Measurements from ENCODE around the gene UBALD1. TPM values are rescaled to one million over a fixed set of nuclear protein-coding genes. Genes with fewer than 3 reads are reported as not detected.
A peak's percentile ranks its signal among the peaks of the same experiment; 100 is the strongest.

Gene UBALD1
- total RNA-seq (10 to 100 TPM; 26.0 to 27.4 TPM), polyA plus RNA-seq (1 to 10 TPM; 2.5 to 3.9 (median 2.7) TPM), total RNA-seq (2.5 to 16.3 (median 15.1) reads per million in 6 experiments)

DNA sequence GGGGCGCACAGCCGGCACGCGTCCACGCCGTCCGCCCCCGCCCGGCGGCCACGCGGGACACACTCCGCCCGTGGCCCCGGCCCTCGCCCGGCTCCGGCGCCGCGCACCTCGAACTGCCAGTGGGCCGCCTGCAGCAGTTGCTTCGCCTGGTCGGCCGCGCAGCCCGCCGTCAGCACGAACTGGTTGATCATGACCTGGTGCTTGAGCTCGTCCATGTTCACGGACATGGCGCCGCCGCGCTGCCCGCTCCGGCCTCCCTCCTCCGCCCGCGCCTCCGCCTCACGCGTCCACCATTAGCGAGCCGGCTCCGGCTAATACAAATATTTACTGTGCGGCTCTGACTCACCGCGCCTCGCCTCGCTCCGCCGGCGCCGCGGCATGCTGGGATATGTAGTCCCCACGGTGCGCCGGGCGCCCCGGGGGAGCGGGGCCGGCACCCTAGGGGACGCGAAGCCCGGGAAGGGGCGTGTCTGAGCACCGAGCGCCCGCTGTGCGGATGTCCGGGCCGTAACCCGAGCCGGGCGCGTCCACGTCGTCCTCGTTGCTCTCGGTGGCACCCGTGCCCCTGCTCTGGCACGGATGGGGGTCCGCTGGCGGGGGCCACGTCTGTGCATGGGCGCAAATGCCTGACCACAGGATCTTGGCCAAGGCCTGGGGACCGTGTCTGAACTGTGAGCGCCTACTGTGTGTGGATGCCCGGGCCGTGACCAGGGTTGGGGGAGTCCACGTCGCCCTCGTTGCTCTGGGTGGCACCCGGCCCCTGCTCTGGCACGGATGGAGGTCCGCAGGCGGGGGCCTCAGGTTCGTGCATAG lies at the start of gene UBALD1:
Gene UBALD1, minus strand, starts transcription at position 318 of the 813 bp plus-strand sequence. Its CDS starts 91 bp downstream, at position 227.
- DNase-seq (peak; percentile 51 to 82 (median 62)), ATAC-seq (peak; percentile 19 to 54)
- POLR2A ChIA-PET = interaction anchor here (0.5 to 3.1 kb wide), 9 partner anchors 9 to 495 kb away, joined by 3 to 33 read pairs (median 3); partner anchors contain the start of gene MGRN1
- H3K27me3 Mint-ChIP-seq = no peaks in the 10 kb centered on the region
- peak within 1 kb of the TSS; percentile 95 to 100 (median 99) for H3K27ac Mint-ChIP-seq
- peak within 1 kb of the TSS; percentile 92 to 99 (median 95) for H3K4me3 Mint-ChIP-seq
- H3K4me1 Mint-ChIP-seq = peaks cover 11 to 50% (median 41%) of the 10 kb centered on the region in 4 donors
- H3K36me3 Mint-ChIP-seq = no peaks in the 10 kb centered on the region
- no peaks in the 10 kb centered on the region for H3K9me3 Mint-ChIP-seq

DNA sequence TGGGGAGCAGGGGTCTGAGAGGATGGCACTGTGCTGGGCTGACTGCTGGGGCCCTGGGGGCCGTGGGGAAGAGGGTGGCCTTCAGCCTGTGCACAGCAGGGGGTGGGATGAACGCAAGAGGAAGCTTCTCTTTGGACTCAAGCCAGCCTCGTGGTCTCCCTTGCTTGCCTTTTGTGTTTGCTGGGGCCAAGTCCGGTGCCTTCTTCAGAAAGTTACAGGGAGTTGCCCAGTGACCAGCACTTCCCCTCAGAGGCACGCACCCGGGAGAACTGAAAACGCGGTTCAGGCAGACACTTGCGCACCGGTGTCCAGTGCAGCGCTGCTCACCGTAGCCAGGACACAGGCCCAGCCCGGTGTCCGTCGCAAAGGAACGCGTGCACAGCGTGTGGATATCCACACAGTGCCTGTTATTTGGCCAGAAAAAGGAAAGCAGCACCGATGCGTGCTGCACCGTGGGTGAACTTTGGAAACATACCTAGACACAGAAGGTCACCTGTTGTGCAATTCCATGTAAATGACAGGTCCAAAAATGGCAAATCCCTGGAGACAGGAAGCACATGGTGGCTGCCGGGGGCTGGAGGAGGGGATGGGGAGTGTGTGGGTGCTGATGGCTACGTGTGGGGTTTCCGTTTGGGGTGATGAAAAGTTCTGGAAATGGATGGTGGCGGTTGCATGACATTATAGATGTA lies 49.2 kb upstream of the UBALD1 start:
- peak; percentile 2 to 13 for ATAC-seq
- POLR2A ChIA-PET = interaction anchor here (0.5 to 3.1 kb wide), 16 partner anchors 10 to 77 kb away, joined by 3 to 15 read pairs (median 4); partner anchors contain the start of genes NUDT16L1 and UBALD1
- H3K27me3 Mint-ChIP-seq = no peaks in the 10 kb centered on the region

GRCh38 chr16:4663465-4663776 lies 48.7 kb upstream of the UBALD1 start:
- ATAC-seq (no peak), DNase-seq (no peak)
- peaks cover 0 to 9% (median 0%) of the 10 kb centered on the region in 3 donors for H3K36me3 Mint-ChIP-seq
- H3K4me1 Mint-ChIP-seq = peaks cover 21 to 88% (median 68%) of the 10 kb centered on the region in 4 donors
- peak overlapping the region; percentile 50 to 87 (median 79) for H3K4me3 Mint-ChIP-seq
- POLR2A ChIA-PET = interaction anchor here (0.5 to 1.4 kb wide), 6 partner anchors 10 to 77 kb away, joined by 3 to 5 read pairs (median 4); no protein-coding TSS in a partner anchor
- no peaks in the 10 kb centered on the region for H3K9me3 Mint-ChIP-seq
- H3K27me3 Mint-ChIP-seq = no peaks in the 10 kb centered on the region
- peak overlapping the region; percentile 90 to 99 (median 97) for H3K27ac Mint-ChIP-seq

More for the DNA sequence above, 49.2 kb upstream of the UBALD1 start:
- Mint-ChIP-seq H3K4me3 (peak overlapping the region; percentile 65 to 87 (median 79)), H3K36me3 (peaks cover 0 to 7% (median 0%) of the 10 kb centered on the region in 3 donors), H3K9me3 (no peaks in the 10 kb centered on the region), H3K27ac (peak overlapping the region; percentile 90 to 99 (median 97)), H3K4me1 (peaks cover 21 to 83% (median 65%) of the 10 kb centered on the region in 4 donors)
- no peak for DNase-seq

DNA sequence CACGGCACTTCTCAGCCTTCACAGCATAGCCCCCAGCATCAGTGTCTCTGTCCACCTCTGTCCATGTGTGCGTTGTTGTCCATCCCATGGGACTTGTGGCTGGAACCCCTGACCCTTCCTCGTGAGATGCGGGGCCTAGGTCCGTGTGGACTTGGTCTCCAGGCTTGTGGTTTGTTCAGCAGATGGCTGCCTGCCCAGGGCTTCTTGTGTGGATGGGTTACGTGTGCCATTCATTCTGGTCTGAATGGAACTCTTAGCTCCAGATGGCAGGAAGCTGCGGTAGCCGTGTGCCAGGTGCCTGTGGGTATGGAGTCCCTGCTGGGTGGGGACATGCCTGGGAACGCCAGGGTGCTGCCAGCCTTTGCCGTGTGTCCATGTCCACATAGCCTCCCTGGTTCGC lies 47.0 kb upstream of the UBALD1 start:
- Mint-ChIP-seq H3K36me3 (peaks cover 0 to 13% (median 0%) of the 10 kb centered on the region in 3 donors), H3K9me3 (no peaks in the 10 kb centered on the region), H3K4me3 (peak overlapping the region in 8 of 10 donors; percentile 12 to 80 (median 30)), H3K4me1 (peaks cover 21 to 85% (median 68%) of the 10 kb centered on the region in 4 donors), H3K27ac (peak overlapping the region; percentile 77 to 98 (median 94)), H3K27me3 (no peaks in the 10 kb centered on the region)
- ATAC-seq (no peak), DNase-seq (no peak)
- POLR2A ChIA-PET = interaction anchor here (0.5 to 2.5 kb wide), 10 partner anchors 10 to 189 kb away, joined by 3 to 17 read pairs (median 4); partner anchors contain the start of genes MGRN1 and NUDT16L1

GRCh38 chr16:4660454-4661007 lies 45.8 kb upstream of the UBALD1 start:
- peak; percentile 49 to 67 for ATAC-seq
- POLR2A ChIA-PET = interaction anchor here (0.5 to 2.5 kb wide), 10 partner anchors 10 to 74 kb away, joined by 3 to 17 read pairs (median 4); partner anchors contain the start of genes ANKS3, DNAAF8, MGRN1 and NUDT16L1
- Mint-ChIP-seq H3K27me3 (no peaks in the 10 kb centered on the region), H3K4me1 (peaks cover 21 to 77% (median 63%) of the 10 kb centered on the region in 4 donors), H3K27ac (peak overlapping the region; percentile 79 to 98 (median 94)), H3K36me3 (peaks cover 0 to 14% (median 3%) of the 10 kb centered on the region in 3 donors), H3K9me3 (no peaks in the 10 kb centered on the region), H3K4me3 (peak overlapping the region; percentile 36 to 73 (median 59))
- DNase-seq = peak in 9 of 10 donors; percentile 57 to 86 (median 76)

- H3K9me3 Mint-ChIP-seq = no peaks in the 10 kb centered on the region
- peaks cover 19 to 69% (median 57%) of the 10 kb centered on the region in 4 donors for H3K4me1 Mint-ChIP-seq
- H3K36me3 Mint-ChIP-seq = peaks cover 0 to 16% (median 5%) of the 10 kb centered on the region in 3 donors
- DNase-seq = no peak
- POLR2A ChIA-PET = interaction anchor here (1.0 to 2.5 kb wide), 7 partner anchors 17 to 74 kb away, joined by 3 to 17 read pairs (median 7); partner anchors contain the start of genes ANKS3, DNAAF8 and NUDT16L1
- H3K4me3 Mint-ChIP-seq = peak overlapping the region in 8 of 10 donors; percentile 28 to 71 (median 50)
- H3K27ac Mint-ChIP-seq = peak overlapping the region; percentile 60 to 98 (median 94)
- no peaks in the 10 kb centered on the region for H3K27me3 Mint-ChIP-seq
- ATAC-seq = no peak
These were observed 45.0 kb upstream of the UBALD1 start for GRCh38 chr16:4659363-4660353.

DNA sequence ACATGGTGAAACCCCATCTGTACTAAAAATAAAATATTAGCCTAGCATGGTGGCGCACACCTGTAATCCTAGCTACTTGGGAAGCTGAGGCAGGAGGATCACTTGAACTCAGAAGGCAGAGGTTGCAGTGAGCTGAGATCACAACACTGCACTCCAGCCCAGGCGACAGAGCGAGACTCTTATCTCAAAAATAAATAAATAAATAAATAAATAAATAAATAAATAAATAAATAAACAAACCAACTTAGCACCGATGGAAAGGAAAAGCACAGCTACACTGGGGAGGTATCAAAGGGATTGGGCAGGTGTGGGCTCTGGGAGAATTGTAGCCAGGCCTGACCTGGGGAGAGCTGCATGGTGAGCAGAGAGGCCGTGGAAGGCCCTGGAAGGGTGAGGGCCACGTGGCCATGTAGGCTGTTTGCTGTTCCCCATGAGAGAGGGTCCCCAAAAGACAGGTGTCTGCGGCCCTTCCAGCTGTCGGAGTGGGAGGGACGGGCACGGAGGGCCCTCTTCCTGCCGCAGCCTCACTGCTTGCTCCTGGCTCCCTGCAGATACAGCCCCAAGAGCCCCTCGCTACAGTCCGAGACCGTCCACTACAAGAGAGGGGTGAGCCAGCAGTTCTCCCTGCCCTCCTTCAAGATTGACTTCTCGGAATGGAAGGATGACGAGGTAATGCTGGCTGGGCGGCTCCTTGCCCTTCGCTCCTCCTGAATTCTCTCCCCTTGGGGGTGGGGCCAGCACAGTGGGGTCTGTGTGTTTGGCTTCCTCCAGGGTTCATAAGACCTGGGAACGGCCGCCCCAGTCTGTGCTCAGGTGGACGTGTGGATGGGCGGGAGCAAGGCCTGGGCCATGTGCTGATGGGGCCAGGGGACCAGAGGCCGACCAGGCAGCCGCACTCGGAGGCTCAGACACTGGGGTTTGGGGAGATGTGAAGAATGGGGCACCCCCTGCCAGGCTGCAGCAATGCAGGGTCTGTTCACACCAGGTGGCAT lies 42.3 kb upstream of the UBALD1 start:
- ATAC-seq (no peak), DNase-seq (no peak)
- Mint-ChIP-seq H3K36me3 (peaks cover 0 to 34% (median 6%) of the 10 kb centered on the region in 3 donors), H3K9me3 (no peaks in the 10 kb centered on the region), H3K4me3 (no peak overlapping the region), H3K4me1 (peaks cover 5 to 43% (median 31%) of the 10 kb centered on the region in 4 donors), H3K27me3 (no peaks in the 10 kb centered on the region), H3K27ac (peak overlapping the region in 2 of 10 donors; percentile 40 to 57)
- POLR2A ChIA-PET = interaction anchor here (0.7 kb wide), 1 partner anchor 67 kb away, joined by 7 read pairs; no protein-coding TSS in a partner anchor

- Mint-ChIP-seq H3K27me3 (no peaks in the 10 kb centered on the region), H3K4me3 (no peak overlapping the region), H3K27ac (peak overlapping the region in 2 of 10 donors; percentile 57 to 60), H3K36me3 (peaks cover 0 to 41% (median 6%) of the 10 kb centered on the region in 3 donors), H3K9me3 (no peaks in the 10 kb centered on the region), H3K4me1 (peaks cover 5 to 36% (median 23%) of the 10 kb centered on the region in 4 donors)
- POLR2A ChIA-PET = no interaction called here
- DNase-seq (no peak), ATAC-seq (no peak)
These were observed 41.5 kb upstream of the UBALD1 start for GRCh38 chr16:4656221-4656620.

DNA sequence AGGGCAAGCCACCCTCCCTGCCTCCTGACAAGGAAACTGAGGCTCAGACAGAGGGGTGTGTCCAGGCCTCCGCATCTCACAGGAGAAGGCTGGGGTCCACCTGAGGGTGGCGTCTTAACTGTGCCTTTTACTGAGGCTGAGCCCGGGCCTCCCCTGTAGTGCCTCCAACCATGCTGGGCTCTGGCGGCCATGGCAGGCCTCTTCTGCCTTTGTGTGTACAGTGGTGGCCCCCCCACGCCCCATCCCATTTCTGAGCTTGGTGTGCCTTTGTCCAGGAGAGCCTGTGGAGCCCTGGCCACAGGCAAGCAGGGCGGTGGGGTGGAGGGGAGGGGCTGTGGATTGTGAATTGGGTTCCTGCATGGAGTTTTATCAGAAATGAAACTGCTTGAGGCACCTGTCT lies 41.1 kb upstream of the UBALD1 start:
- POLR2A ChIA-PET = interaction anchor here (0.6 kb wide), 1 partner anchor 44 kb away, joined by 4 read pairs; no protein-coding TSS in a partner anchor
- H3K4me3 Mint-ChIP-seq = no peak overlapping the region
- H3K9me3 Mint-ChIP-seq = no peaks in the 10 kb centered on the region
- H3K36me3 Mint-ChIP-seq = peaks cover 0 to 44% (median 6%) of the 10 kb centered on the region in 3 donors
- no peak for ATAC-seq
- H3K4me1 Mint-ChIP-seq = peaks cover 6 to 31% (median 20%) of the 10 kb centered on the region in 4 donors
- H3K27me3 Mint-ChIP-seq = no peaks in the 10 kb centered on the region
- no peak for DNase-seq
- H3K27ac Mint-ChIP-seq = peak overlapping the region in 1 of 10 donors; percentile 57

DNA sequence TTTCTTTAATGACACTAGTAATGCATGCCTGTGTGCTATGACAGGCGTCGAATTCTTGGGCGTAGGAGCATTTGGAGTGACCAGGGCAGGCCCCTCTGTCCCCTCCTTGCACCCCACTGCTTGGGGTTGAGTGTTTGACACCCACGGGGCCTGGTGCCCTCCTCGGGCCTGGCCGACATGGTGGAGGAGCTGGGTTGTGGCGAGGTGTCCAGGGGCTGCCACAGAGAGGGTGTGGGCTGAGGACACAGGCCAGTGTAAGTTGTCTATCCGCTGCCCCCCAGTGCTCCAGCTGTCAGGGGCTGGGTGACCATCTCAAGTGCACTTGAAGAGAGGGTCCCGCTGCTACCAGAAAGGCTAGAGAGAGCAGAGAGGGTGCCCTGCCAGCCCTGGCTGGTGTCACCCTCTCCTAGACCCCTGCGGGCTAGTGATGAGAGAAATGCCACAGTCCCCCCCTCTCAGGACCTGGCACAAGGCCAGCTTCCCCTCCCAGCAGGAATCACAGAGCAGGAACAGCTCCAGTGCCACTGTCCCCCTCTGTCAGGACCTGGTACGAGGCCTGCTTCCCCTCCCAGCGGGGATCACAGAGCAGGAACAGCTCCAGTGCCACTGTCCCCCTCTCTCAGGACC lies 40.4 kb upstream of the UBALD1 start:
- H3K27me3 Mint-ChIP-seq = no peaks in the 10 kb centered on the region
- POLR2A ChIA-PET = interaction anchor here (0.6 kb wide), 2 partner anchors 43 to 380 kb away, joined by 4 read pairs; no protein-coding TSS in a partner anchor
- peaks cover 0 to 48% (median 6%) of the 10 kb centered on the region in 3 donors for H3K36me3 Mint-ChIP-seq
- no peaks in the 10 kb centered on the region for H3K9me3 Mint-ChIP-seq
- no peak overlapping the region for H3K27ac Mint-ChIP-seq
- H3K4me1 Mint-ChIP-seq = peaks cover 8 to 30% (median 19%) of the 10 kb centered on the region in 4 donors
- no peak overlapping the region for H3K4me3 Mint-ChIP-seq
- no peak for ATAC-seq
- DNase-seq = no peak
